Tibial artery (tissue), 4 donors: ENCODE data around the gene CRYBA2.

Source experiments
- DNase-seq, 2 donors: peaks; one replicate each; pipeline ENCODE4 v3.0.0-alpha.2; 2019
- H3K27ac ChIP-seq, 2 donors: fragments of 200-600 bp; sonication (generic) in 1 of 2; 1 replicate in 1 of 2; 2 replicates in 1 of 2; pipeline ENCODE4 v1.5.1; 2018 to 2019; ENCODE audit warnings: mild to moderate bottlenecking in 1 of 2
- H3K27me3 ChIP-seq, 2 donors: fragments of 200-600 bp; sonication (generic) in 1 of 2; one replicate each; pipeline versions ENCODE4 v1.5.1 to v1.6.0; 2016 to 2019
- H3K36me3 ChIP-seq, 3 donors: fragments of 200-600 bp; sonication (generic) in 2 of 3; one replicate each; pipeline ENCODE4 v1.5.1; 2016 to 2019; ENCODE audit warnings: mild to moderate bottlenecking in 2 of 3
- H3K4me1 ChIP-seq, 4 donors: fragments of 200-600 bp; sonication (generic) in 2 of 4; 1 replicate in 3 of 4; 2 replicates in 1 of 4; pipeline ENCODE4 v1.5.1; 2016 to 2019
- H3K4me3 ChIP-seq, 2 donors: fragments of 200-600 bp; sonication (generic) in 1 of 2; 1 replicate in 1 of 2; 2 replicates in 1 of 2; pipeline ENCODE4 v1.5.1; 2018 to 2019; ENCODE audit warnings: mild to moderate bottlenecking in 2 of 2
- H3K9me3 ChIP-seq, 3 donors: fragments of 200-600 bp; sonication (generic) in 1 of 3; one replicate each; pipeline ENCODE4 v1.5.1; 2016 to 2019
- intact Hi-C: fragments of 100-400 bp; cut with DNase I; formaldehyde crosslinking; loops from one replicate; pipeline ENCODE4 v1.15.0; 2023; ENCODE audit warnings: low total_unique reads
- TF ChIP-seq, protein P1 (sequence below), 2 experiments: fragments of 200-600 bp in 1 of 2; fragments of 450-650 bp in 1 of 2; IDR thresholded peaks; one replicate each; pipeline ENCODE4 v1.5.1; 2017 to 2019; ENCODE audit warnings: antibody characterized with exemption in 2 of 2, mild to moderate bottlenecking in 1 of 2, moderate library complexity in 1 of 2

The CRYBA2 gene, protein sequence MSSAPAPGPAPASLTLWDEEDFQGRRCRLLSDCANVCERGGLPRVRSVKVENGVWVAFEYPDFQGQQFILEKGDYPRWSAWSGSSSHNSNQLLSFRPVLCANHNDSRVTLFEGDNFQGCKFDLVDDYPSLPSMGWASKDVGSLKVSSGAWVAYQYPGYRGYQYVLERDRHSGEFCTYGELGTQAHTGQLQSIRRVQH

DNA sequence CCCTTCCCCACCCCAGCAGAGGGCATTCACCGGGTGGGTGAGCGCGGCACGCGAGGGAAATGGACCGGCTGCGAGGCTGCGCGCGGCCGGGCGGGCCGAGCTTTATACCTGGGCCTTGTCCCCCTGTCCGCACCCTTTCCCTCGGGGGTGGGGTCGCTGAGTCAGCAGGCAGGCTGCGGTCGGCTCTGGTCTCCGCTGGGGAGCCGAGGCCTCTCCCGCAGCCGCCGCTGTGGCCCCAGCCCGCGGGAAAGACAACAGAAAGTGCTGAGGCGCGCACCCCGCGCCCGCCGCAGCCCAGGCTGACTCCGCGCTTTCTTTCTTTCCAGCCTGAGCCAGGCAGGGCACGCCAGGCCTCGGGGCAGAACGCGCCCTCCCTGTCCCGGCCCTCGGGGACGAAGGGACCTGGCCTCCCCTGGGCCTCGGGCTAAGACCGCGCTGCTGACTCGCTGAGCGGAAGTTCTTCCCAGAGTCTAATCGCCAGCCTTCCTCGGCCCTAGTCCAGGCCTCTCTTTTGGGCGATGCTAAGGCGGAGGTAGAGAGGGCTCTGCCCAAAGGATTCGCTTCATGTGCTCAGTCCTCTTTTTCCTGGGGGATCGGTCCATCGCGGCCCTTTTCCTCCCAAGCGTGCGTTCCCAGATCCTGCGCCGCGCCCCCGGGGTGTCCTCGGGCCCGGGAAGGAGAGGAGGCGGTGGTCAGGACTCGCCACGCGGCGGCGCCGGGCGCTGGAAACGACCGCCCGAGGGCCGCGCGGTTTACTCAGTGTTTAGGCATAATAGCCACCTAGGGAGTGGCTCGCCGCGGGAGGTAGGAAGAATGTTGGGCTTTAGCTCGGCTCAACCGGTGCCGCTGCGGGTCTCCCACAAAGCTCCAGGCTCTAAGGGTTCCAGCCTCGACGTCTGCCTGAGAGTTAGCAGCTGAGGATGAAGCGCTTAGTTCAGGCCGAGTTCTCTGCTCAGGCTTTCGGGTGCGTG, at the start of gene CRYBA2:
Gene CRYBA2 (minus strand): TSS at position 78 of the 971 bp plus-strand sequence. CDS start 246 bp downstream, outside the sequence.
- no peak within 1 kb of the TSS for H3K27ac ChIP-seq
- peaks cover 14 to 98% of the 10 kb centered on the region in 2 donors for H3K27me3 ChIP-seq
- peaks cover 0 to 35% (median 29%) of the 10 kb centered on the region in 4 donors for H3K4me1 ChIP-seq
- no peaks in the 10 kb centered on the region for H3K36me3 ChIP-seq
- TF ChIP-seq, protein P1, sequence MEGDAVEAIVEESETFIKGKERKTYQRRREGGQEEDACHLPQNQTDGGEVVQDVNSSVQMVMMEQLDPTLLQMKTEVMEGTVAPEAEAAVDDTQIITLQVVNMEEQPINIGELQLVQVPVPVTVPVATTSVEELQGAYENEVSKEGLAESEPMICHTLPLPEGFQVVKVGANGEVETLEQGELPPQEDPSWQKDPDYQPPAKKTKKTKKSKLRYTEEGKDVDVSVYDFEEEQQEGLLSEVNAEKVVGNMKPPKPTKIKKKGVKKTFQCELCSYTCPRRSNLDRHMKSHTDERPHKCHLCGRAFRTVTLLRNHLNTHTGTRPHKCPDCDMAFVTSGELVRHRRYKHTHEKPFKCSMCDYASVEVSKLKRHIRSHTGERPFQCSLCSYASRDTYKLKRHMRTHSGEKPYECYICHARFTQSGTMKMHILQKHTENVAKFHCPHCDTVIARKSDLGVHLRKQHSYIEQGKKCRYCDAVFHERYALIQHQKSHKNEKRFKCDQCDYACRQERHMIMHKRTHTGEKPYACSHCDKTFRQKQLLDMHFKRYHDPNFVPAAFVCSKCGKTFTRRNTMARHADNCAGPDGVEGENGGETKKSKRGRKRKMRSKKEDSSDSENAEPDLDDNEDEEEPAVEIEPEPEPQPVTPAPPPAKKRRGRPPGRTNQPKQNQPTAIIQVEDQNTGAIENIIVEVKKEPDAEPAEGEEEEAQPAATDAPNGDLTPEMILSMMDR (IDR thresholded peaks at IDR 0.05): no peak
- H3K9me3 ChIP-seq: no peaks in the 10 kb centered on the region
- no peak for DNase-seq
- peak within 1 kb of the TSS; percentile 33 to 52 for H3K4me3 ChIP-seq
- intact Hi-C loops: no loop called here

DNA sequence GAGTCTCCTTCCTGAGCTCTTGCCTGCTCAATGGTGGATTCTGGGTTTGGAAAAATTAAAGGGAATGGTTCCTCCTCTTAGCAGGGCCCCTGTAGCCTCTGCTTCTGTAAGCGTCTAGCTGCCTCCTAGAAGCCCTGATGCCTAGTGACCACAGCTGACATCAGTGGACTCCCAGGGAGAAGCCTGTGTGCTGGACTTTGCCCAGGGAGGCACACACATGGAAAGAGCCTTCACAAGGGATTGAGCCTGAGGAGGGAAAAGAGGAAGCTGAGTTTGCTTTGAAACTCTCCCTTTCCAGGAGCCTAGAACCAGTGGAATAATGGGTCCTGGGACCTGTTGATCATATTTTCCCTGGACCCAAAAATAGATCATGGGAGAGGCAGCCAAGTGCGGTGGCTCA, 49.5 kb upstream of the CRYBA2 start:
- no peak overlapping the region for H3K4me3 ChIP-seq
- no peak overlapping the region for H3K27ac ChIP-seq
- H3K9me3 ChIP-seq: no peaks in the 10 kb centered on the region
- no peaks in the 10 kb centered on the region for H3K36me3 ChIP-seq
- intact Hi-C loops: no loop called here
- DNase-seq: no peak
- TF ChIP-seq, protein P1 (IDR thresholded peaks at IDR 0.05): no peak
- H3K27me3 ChIP-seq: peaks cover 0 to 69% of the 10 kb centered on the region in 2 donors
- peaks cover 0 to 5% (median 2%) of the 10 kb centered on the region in 4 donors for H3K4me1 ChIP-seq

DNA sequence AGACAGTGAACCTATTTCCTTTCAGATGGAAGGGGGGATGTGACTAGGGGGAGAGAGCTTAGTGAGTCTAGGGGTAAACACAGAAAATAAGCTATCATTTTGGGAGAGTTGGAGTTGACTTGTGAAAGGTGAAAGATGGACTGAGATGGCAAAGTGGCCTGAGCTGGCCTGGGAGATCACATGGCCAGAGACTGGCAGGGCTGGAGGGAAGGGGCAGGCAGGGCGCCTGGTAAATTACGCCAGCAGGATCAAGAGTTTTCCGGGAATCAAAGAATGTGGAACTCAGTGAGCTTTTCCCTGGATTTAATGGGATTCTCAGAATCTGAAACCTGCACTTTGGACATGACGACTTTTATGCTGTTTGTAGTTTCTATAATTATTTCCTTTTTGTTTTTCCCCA, 48.9 kb upstream of the CRYBA2 start:
- H3K4me3 ChIP-seq: no peak overlapping the region
- intact Hi-C loops: no loop called here
- peaks cover 0 to 5% (median 2%) of the 10 kb centered on the region in 4 donors for H3K4me1 ChIP-seq
- H3K36me3 ChIP-seq: no peaks in the 10 kb centered on the region
- H3K27me3 ChIP-seq: peaks cover 0 to 75% of the 10 kb centered on the region in 2 donors
- TF ChIP-seq, protein P1 (IDR thresholded peaks at IDR 0.05): no peak
- no peak for DNase-seq
- no peaks in the 10 kb centered on the region for H3K9me3 ChIP-seq
- no peak overlapping the region for H3K27ac ChIP-seq

DNA sequence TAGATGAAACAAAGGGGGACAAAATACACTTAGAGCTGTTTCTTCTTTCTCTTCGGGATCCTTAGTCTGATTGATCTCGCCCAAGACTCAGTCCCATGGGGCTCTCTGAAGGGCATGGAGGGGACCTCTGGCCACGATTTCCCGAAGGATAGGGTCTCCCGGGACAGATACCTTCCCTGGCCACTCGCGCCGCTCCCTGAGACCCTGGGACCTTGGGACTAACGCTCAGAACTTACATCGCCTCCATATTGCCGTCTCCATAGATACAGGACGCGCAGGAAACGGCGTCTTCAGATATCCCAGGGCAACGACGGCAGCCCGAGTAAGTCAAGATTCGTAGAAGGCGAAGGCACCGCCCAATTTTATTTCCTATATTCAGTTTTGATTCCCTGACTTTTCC, 48.0 kb upstream of the CRYBA2 start, which contains the start of gene CFAP65:
Gene CFAP65 (minus strand): TSS at position 265 of the 400 bp plus-strand sequence. CDS start 2,468 bp downstream, outside the sequence.
- Histone ChIP-seq H3K27me3 (peaks cover 0 to 78% of the 10 kb centered on the region in 2 donors), H3K4me3 (no peak within 1 kb of the TSS)
- intact Hi-C loops: no loop called here

DNA sequence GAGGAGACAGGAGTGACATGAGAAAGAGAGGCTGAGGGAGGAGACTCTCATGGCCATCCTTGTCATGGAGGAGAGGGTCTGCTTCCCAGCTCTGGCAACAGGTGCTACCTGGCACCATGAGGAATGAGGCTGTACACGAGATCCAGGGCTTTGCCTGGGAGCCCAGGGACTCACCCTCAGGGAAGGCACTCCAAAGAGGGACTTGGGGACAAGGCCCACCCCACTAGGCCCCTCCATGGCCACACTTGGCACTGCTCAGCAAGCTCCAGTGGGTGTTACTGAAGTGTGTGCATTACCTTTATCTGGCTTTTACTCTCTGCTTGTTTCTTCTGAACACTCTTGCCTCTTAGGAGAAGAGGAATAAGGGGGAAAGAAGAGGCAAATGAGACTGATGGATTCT, 45.4 kb upstream of the CRYBA2 start:
- H3K27ac ChIP-seq: no peak overlapping the region
- peaks cover 0 to 5% (median 2%) of the 10 kb centered on the region in 4 donors for H3K4me1 ChIP-seq
- no peaks in the 10 kb centered on the region for H3K36me3 ChIP-seq
- H3K27me3 ChIP-seq: peaks cover 0 to 66% of the 10 kb centered on the region in 2 donors
- intact Hi-C loops: no loop called here
- H3K9me3 ChIP-seq: no peaks in the 10 kb centered on the region
- H3K4me3 ChIP-seq: no peak overlapping the region
- DNase-seq: no peak
- TF ChIP-seq, protein P1 (IDR thresholded peaks at IDR 0.05): no peak

More for the DNA sequence above, 48.0 kb upstream of the CRYBA2 start, which contains the start of gene CFAP65:
- Histone ChIP-seq H3K9me3 (no peaks in the 10 kb centered on the region), H3K27ac (no peak within 1 kb of the TSS), H3K36me3 (no peaks in the 10 kb centered on the region), H3K4me1 (peaks cover 0 to 5% (median 2%) of the 10 kb centered on the region in 4 donors)
- peak in 1 of 2 donors; percentile 39 for DNase-seq
- TF ChIP-seq, protein P1 (IDR thresholded peaks at IDR 0.05): no peak
